ENCODE data around the gene TIGD7. TPM values are rescaled to one million over a fixed set of nuclear protein-coding genes. Genes with fewer than 3 reads are reported as not detected.

The TIGD7 gene
- total RNA-seq, 1 experiment from 2014 or later, result 9.3 TPM

DNA sequence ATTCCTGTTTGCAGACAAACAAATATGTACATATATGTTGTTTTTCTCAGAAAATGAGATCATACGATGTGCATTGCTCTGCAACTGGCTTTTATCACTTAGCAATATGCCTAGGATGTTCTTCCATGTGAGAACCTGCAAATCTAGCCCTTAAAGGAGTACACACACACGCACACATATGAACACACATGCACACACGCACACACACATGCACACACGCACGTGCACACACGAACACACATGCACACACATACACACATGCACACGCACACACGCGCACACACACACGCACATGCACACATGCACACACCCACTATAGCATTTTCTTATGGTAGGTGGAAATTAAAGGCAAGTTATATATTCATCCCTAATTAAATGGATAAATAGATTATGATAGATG, 42.4 kb upstream of the TIGD7 start:
- no peak for DNase-seq
- Mint-ChIP-seq H3K27me3 (ENCODE audit: unreplicated experiment) (peaks cover 31% of the 10 kb centered on the region), H3K4me3 (ENCODE audit: low read depth, unreplicated experiment) (no peak overlapping the region), H3K36me3 (ENCODE audit: insufficient read depth, unreplicated experiment) (no peaks in the 10 kb centered on the region), H3K27ac (ENCODE audit: unreplicated experiment) (no peak overlapping the region), H3K4me1 (ENCODE audit: low read depth, unreplicated experiment) (no peaks in the 10 kb centered on the region), H3K9me3 (ENCODE audit: low read depth, unreplicated experiment) (peaks cover 2% of the 10 kb centered on the region)
- intact Hi-C loops (cut with micrococcal nuclease; ENCODE audit: unreplicated experiment), result no loop called here
- TF ChIP-seq, protein P1, sequence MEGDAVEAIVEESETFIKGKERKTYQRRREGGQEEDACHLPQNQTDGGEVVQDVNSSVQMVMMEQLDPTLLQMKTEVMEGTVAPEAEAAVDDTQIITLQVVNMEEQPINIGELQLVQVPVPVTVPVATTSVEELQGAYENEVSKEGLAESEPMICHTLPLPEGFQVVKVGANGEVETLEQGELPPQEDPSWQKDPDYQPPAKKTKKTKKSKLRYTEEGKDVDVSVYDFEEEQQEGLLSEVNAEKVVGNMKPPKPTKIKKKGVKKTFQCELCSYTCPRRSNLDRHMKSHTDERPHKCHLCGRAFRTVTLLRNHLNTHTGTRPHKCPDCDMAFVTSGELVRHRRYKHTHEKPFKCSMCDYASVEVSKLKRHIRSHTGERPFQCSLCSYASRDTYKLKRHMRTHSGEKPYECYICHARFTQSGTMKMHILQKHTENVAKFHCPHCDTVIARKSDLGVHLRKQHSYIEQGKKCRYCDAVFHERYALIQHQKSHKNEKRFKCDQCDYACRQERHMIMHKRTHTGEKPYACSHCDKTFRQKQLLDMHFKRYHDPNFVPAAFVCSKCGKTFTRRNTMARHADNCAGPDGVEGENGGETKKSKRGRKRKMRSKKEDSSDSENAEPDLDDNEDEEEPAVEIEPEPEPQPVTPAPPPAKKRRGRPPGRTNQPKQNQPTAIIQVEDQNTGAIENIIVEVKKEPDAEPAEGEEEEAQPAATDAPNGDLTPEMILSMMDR (IDR thresholded peaks at IDR 0.05; ENCODE audit: unreplicated experiment), result no peak
- CTCF ChIA-PET, result no interaction called here
- no TSS peak for BruUV-seq (replicated peaks)

DNA sequence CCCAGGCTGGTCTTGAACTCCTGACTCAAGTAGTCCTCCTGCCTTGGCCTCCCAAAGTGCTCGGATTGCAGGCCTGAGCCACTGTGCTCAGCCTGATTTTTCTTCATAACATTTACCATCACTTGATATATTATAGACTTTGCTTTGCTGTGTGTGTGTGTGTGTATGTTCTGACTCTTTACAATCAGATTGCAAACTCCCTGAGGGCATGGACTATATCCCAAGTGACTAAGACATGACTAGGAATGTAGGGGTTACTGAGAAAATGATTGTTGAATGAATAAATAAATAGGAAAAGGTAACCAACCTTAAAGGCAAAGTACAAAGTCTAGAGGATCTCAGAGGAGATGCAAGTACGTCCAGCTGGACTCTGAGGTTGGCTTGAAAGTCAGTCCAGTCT, 40.8 kb upstream of the TIGD7 start:
- intact Hi-C loops (cut with micrococcal nuclease; ENCODE audit: unreplicated experiment), result no loop called here
- TF ChIP-seq, protein P1 (IDR thresholded peaks at IDR 0.05; ENCODE audit: unreplicated experiment), result no peak
- H3K36me3 Mint-ChIP-seq (ENCODE audit: insufficient read depth, unreplicated experiment), result no peaks in the 10 kb centered on the region
- CTCF ChIA-PET, result no interaction called here
- H3K27me3 Mint-ChIP-seq (ENCODE audit: unreplicated experiment), result peaks cover 31% of the 10 kb centered on the region
- peaks cover 2% of the 10 kb centered on the region for H3K9me3 Mint-ChIP-seq (ENCODE audit: low read depth, unreplicated experiment)
- no TSS peak for BruUV-seq (replicated peaks)
- no peak for DNase-seq
- H3K27ac Mint-ChIP-seq (ENCODE audit: unreplicated experiment), result no peak overlapping the region
- H3K4me1 Mint-ChIP-seq (ENCODE audit: low read depth, unreplicated experiment), result no peaks in the 10 kb centered on the region
- H3K4me3 Mint-ChIP-seq (ENCODE audit: low read depth, unreplicated experiment), result no peak overlapping the region

DNA sequence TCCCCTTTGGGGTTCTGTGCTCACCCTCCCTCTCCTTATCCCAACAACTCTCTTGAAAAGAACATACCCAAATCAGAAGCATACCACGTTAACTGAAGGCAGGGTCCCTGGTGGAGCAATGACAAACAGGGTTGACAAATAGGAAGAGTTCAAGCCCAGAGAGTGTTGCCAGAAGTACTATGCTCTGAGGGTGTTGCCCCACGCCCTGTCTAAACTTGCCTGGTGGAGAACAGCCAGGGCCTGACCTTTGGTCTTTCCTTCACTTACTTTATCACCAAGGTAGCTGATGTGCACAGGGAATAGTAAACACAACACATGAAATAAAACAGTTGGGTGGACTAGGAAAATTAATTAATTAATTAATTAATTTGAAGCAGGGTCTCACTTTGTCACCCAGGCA, 23.4 kb upstream of the TIGD7 start:
- Mint-ChIP-seq H3K4me1 (ENCODE audit: low read depth, unreplicated experiment) (no peaks in the 10 kb centered on the region), H3K36me3 (ENCODE audit: insufficient read depth, unreplicated experiment) (no peaks in the 10 kb centered on the region), H3K27me3 (ENCODE audit: unreplicated experiment) (peaks cover 13% of the 10 kb centered on the region), H3K27ac (ENCODE audit: unreplicated experiment) (no peak overlapping the region), H3K4me3 (ENCODE audit: low read depth, unreplicated experiment) (no peak overlapping the region), H3K9me3 (ENCODE audit: low read depth, unreplicated experiment) (peaks cover 6% of the 10 kb centered on the region)
- intact Hi-C loops (cut with micrococcal nuclease; ENCODE audit: unreplicated experiment), result no loop called here
- BruUV-seq (replicated peaks), result no TSS peak
- DNase-seq, result no peak
- CTCF ChIA-PET, result interaction anchor here (1.0 kb wide), 1 partner anchor 33 kb away, joined by 5 read pairs; no protein-coding TSS in a partner anchor
- TF ChIP-seq, protein P1 (IDR thresholded peaks at IDR 0.05; ENCODE audit: unreplicated experiment), result no peak

DNA sequence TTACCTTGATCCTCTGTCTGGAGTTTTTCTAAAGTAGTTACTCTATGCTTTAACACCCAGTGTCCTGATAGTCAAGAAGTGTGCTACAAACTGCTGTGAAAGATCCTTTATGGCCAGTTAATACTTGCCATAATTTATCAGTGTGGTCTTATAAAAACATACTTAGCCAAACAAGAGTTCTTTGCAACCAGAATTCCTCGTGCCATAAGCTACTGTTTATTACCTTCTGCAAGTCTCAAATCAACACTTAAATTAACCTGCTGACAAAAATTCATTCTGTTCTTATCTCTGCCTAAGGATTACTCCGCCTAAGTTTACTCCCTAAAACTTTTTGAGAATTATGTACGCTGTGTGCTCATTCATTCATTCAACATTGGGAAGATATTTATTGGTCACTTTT, 22.9 kb upstream of the TIGD7 start:
- CTCF ChIA-PET, result interaction anchor here (1.0 kb wide), 1 partner anchor 33 kb away, joined by 5 read pairs; no protein-coding TSS in a partner anchor
- Mint-ChIP-seq H3K4me3 (ENCODE audit: low read depth, unreplicated experiment) (no peak overlapping the region), H3K4me1 (ENCODE audit: low read depth, unreplicated experiment) (no peaks in the 10 kb centered on the region), H3K27ac (ENCODE audit: unreplicated experiment) (no peak overlapping the region), H3K36me3 (ENCODE audit: insufficient read depth, unreplicated experiment) (no peaks in the 10 kb centered on the region), H3K27me3 (ENCODE audit: unreplicated experiment) (peaks cover 13% of the 10 kb centered on the region), H3K9me3 (ENCODE audit: low read depth, unreplicated experiment) (peaks cover 6% of the 10 kb centered on the region)
- TF ChIP-seq, protein P1 (IDR thresholded peaks at IDR 0.05; ENCODE audit: unreplicated experiment), result no peak
- BruUV-seq (replicated peaks), result no TSS peak
- intact Hi-C loops (cut with micrococcal nuclease; ENCODE audit: unreplicated experiment), result no loop called here
- no peak for DNase-seq

Data from Calu3 (cell line).